Fibroblast of mammary gland (primary cell): ENCODE data around the gene ARID4B.
"Not testable (repeated sequence)": the region's sequence is repeated elsewhere in the genome, so short reads cannot be mapped to it uniquely, and the experiment has no call there.

Experiments
- DNase-seq: peaks from one replicate; pipeline ENCODE4 v3.0.0-alpha.2; 2010; ENCODE audit warnings: low read depth
- H3K4me3 ChIP-seq: 2 replicates; pipeline ENCODE4 v1.5.1; 2011; ENCODE audit warnings: low read depth, mild to moderate bottlenecking, low read length, moderate library complexity; ENCODE audit not compliant: control insufficient read depth
- TF ChIP-seq, protein P1 (sequence below): conservative IDR thresholded peaks from 2 replicates; pipeline ENCODE4 v1.5.1; 2011; ENCODE audit warnings: low read depth, low read length, inconsistent platforms; ENCODE audit not compliant: control insufficient read depth, insufficient read depth

ARID4B gene

DNA sequence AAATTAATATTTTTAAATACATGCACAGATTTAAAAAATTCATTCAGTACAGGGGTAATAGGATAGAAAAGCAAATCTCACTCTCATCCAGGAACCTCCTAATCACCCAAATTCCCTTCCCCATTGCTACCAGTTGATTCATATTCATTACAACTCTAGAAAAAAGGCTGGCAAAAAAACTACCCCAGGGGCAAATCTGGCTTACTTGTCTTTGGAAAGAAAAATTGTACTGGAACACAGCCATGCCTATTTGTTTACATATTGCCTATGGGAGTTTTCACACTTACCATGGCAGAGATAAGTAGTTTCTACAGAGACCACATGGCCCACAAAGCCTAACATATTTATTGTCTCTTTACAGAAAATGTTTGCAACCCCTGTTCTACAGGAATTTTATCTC, 158.0 kb downstream of the ARID4B start:
- no peak for DNase-seq
- TF ChIP-seq, protein P1, sequence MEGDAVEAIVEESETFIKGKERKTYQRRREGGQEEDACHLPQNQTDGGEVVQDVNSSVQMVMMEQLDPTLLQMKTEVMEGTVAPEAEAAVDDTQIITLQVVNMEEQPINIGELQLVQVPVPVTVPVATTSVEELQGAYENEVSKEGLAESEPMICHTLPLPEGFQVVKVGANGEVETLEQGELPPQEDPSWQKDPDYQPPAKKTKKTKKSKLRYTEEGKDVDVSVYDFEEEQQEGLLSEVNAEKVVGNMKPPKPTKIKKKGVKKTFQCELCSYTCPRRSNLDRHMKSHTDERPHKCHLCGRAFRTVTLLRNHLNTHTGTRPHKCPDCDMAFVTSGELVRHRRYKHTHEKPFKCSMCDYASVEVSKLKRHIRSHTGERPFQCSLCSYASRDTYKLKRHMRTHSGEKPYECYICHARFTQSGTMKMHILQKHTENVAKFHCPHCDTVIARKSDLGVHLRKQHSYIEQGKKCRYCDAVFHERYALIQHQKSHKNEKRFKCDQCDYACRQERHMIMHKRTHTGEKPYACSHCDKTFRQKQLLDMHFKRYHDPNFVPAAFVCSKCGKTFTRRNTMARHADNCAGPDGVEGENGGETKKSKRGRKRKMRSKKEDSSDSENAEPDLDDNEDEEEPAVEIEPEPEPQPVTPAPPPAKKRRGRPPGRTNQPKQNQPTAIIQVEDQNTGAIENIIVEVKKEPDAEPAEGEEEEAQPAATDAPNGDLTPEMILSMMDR = no peak
- H3K4me3 ChIP-seq = no peak overlapping the region

DNA sequence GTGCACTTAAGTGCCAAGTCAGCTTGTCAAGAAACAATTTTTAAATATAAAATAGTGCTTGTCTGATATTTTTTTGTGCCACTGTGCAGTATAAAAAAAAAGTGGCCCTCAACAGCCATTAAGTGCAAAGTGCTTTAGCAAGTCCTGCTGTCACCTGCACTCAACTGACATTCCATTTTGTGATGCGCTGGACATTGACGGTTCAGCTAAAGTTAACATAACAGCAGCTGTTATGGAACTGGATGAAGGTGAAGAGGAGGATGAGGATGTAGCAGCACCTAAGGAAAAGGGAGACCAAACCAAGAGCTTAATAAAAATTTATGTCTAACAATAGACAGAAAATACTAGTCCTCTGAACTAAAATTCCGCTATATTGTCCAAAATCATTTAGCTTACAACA, 159.6 kb downstream of the ARID4B start:
- no peak for DNase-seq
- TF ChIP-seq, protein P1 = no peak
- H3K4me3 ChIP-seq = no peak overlapping the region

DNA sequence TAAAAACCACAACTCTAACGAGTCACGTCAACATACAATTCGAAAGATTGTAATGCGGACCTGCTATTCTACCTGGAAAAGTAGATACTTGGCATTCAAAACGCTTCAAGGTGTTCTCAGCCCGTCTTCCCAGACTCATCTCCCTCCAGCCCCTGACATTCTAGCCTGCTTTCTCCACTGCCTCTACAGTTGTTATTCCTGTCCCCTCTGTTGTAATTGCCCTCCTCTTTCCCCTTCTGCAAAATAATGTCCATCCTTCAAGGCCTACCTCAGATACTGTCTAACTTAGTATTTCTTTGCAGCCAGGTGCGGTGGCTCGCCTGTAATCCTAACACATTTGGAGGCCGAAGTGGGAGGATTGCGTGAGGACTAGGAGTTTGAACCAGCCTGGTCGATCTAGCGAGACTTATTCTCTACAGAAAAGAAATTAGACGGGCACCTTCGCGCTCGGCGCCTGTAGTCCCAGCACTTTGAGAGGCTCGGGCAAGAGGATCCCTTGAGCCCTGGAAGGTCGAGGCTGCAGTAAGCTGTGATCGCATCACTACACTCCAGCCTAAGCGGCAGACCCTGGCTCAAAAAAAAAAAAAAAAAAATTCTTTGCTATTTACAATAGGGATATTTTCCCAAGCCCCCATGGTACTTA, 166.2 kb downstream of the ARID4B start:
- TF ChIP-seq, protein P1 = no peak
- peak overlapping the region; percentile 95 for H3K4me3 ChIP-seq
- no peak for DNase-seq

DNA sequence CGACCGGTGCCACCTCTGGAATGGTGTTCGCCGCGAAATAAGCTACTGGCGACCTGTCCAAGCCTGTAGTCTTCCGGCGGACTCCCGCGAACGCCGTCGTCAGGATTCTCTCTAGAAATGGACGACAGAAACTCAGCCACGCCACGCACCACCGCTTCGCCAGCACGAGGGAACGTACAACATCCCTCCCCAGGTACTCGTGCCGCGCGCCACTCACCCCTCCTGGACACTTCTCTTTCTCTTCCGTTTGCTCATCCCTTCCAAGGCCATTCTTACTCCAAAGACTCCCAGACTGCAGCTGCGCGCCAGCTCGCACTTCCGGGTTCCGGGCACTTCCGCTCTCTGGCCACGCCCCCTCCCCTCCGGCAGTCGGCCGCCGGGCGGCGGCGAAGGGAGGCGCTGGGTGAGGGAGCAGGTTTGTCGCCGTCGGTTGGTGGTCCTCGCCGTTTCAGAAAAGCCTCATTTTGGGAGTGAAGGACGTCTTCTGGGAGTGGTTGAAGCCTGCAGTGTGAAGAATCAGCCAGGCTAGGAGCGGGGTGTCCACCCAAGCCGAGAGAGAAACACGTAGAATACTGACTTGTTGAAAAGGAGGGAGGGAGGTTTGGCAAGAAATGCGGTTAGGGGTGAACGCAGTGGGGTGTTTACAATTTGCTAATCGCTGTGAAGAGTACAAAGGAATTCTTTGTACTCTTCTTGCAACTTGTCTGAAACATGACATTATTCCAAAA, 166.9 kb downstream of the ARID4B start, which contains the start of gene RBM34:
Gene RBM34, minus strand, starts transcription at position 294 of the 728 bp plus-strand sequence. Its CDS starts 24 bp downstream, at position 270.
- DNase-seq = peak; percentile 86
- H3K4me3 ChIP-seq = peak within 1 kb of the TSS; percentile 95
- TF ChIP-seq, protein P1 = no peak

DNA sequence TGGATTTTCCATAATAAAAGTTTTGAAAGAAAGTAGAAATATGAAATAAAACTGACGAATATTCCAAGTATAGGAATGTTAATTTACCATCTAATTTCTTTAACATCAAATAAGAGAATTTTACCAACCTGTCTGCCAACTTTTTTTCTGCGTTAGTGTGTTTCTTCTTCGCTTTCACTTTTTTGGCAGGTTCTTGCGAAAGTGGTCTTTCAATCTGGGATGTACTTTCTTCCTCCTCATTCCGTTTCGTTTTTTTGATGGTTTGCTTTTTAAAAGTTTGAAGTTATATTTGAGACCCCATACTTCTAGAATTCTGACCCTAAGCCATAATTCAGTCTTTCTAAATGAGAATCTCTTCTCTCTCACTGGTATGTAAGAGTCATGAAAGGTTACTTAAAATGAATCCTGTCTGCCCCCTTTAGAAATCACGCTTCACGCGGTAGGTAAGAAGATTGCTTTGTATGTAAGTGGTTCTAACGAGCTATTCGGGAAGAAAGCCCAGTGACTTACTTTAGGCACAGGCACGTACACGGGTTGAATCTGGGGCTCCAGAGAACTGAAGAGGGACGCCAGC, 167.5 kb downstream of the ARID4B start:
- peak; percentile 67 for DNase-seq
- TF ChIP-seq, protein P1 = no peak
- H3K4me3 ChIP-seq = peak overlapping the region; percentile 95

DNA sequence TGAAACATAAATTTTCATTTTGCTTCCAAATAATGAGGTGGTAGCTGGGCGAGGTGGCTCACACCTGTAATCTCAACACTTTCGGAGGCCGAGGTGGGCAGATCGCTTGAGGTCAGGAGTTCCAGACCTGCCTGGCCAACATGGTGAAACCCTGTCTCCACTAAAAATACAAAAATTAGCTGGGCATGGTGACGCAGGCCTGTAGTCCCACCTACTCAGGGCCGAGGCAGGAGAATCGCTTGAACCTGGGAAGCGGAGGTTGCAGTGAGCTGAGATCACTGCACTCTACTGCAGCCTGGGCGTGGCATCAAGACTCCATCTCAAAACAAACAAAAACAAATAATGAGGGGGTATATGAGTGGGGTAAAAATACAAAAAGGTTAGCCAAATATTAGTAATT, 168.0 kb downstream of the ARID4B start:
- peak overlapping the region; percentile 95 for H3K4me3 ChIP-seq
- not testable (repeated sequence) for DNase-seq

DNA sequence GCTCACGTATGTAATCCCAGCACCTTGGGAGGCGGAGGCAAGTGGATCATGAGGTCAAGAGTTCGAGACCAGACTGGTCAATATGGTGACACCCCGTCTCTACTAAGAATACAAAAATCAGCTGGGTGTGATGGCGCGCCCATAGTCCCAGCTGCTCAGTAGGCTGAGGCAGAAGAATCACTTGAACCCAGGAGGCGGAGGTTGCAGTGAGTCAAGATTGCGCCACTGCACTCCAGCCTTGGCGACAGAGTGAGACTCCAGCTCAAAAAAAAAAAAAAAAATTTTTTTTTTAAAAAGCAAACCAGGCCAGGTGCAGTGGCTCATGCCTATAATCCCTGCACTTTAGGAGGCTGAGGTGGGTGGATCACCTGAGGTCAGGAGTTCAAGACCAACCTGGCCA, 168.7 kb downstream of the ARID4B start:
- DNase-seq, H3K4me3 ChIP-seq: not testable (repeated sequence)
